CD14-positive monocyte (primary cell): Measurements from ENCODE around the gene CDAN1. TPM values are rescaled to one million over a fixed set of nuclear protein-coding genes. Genes with fewer than 3 reads are reported as not detected.
A peak's percentile ranks its signal among the peaks of the same experiment; 100 is the strongest.

Source experiments
- DNase-seq, 3 donors: peaks; one replicate each; pipeline ENCODE4 v3.0.0-alpha.2; 2011 to 2022
- H2AFZ ChIP-seq: 2 replicates; pipeline ENCODE4 v1.6.0; 2012; ENCODE audit warnings: mild to moderate bottlenecking, low read depth, low read length, inconsistent platforms; ENCODE audit not compliant: insufficient read depth, poor library complexity, severe bottlenecking
- H3K27ac ChIP-seq, 2 donors: 1 replicate in 1 of 2; 2 replicates in 1 of 2; pipeline ENCODE4 v1.5.1; 2012 to 2013; ENCODE audit warnings: low read length in 2 of 2, control low read depth in 1 of 2, inconsistent platforms in 1 of 2, low read depth in 1 of 2, mild to moderate bottlenecking in 1 of 2
- H3K27me3 ChIP-seq, 2 donors: one replicate each; pipeline versions ENCODE4 v1.6.0 to v1.6.1; 2011 to 2013; ENCODE audit warnings: low read length in 2 of 2; ENCODE audit not compliant: control insufficient read depth in 2 of 2, insufficient read depth in 2 of 2
- H3K36me3 ChIP-seq, 2 donors: replicated peaks in 1 of 2; 1 replicate in 1 of 2; 2 replicates in 1 of 2; pipeline versions ENCODE4 v1.5.1 to v1.6.1; 2012 to 2013; ENCODE audit warnings: low read length in 2 of 2, control low read depth in 1 of 2, inconsistent platforms in 1 of 2, mild to moderate bottlenecking in 1 of 2; ENCODE audit not compliant: insufficient read depth in 2 of 2, control insufficient read depth in 1 of 2
- H3K4me1 ChIP-seq, 2 donors: 1 replicate in 1 of 2; 2 replicates in 1 of 2; pipeline versions ENCODE4 v1.5.1 to v1.6.1; 2012 to 2013; ENCODE audit warnings: low read length in 2 of 2, control low read depth in 1 of 2, inconsistent platforms in 1 of 2, mild to moderate bottlenecking in 1 of 2, moderate library complexity in 1 of 2; ENCODE audit not compliant: insufficient read depth in 2 of 2, control insufficient read depth in 1 of 2
- H3K4me2 ChIP-seq: replicated peaks from 2 replicates; pipeline ENCODE3; 2012; ENCODE audit warnings: low read length, moderate library complexity, mild to moderate bottlenecking; ENCODE audit not compliant: poor library complexity, severe bottlenecking; ENCODE audit errors: extremely low read depth
- H3K4me3 ChIP-seq, 3 experiments: fragments of 200-600 bp in 1 of 3; sonication (generic) in 1 of 3; replicated peaks in 1 of 3; 1 replicate in 2 of 3; 2 replicates in 1 of 3; pipeline ENCODE4 v1.5.1; 2011 to 2013; ENCODE audit warnings: low read length in 3 of 3, mild to moderate bottlenecking in 3 of 3, control low read depth in 2 of 3, low read depth in 2 of 3, inconsistent platforms in 1 of 3, moderate library complexity in 1 of 3
- H3K79me2 ChIP-seq: 2 replicates; pipeline ENCODE4 v1.6.0; 2012; ENCODE audit warnings: mild to moderate bottlenecking, control low read depth, inconsistent platforms, low read length, moderate library complexity; ENCODE audit not compliant: insufficient read depth
- H3K9ac ChIP-seq: 2 replicates; pipeline ENCODE4 v1.6.0; 2017; ENCODE audit warnings: low read length, mild to moderate bottlenecking; ENCODE audit not compliant: insufficient read depth, poor library complexity, severe bottlenecking
- H3K9me3 ChIP-seq, 2 donors: replicated peaks in 1 of 2; 1 replicate in 1 of 2; 2 replicates in 1 of 2; pipeline versions ENCODE4 v1.5.1 to v1.6.1; 2012 to 2013; ENCODE audit warnings: low read length in 2 of 2, control low read depth in 1 of 2; ENCODE audit not compliant: control insufficient read depth in 1 of 2, insufficient read depth in 1 of 2
- H4K20me1 ChIP-seq: 2 replicates; pipeline ENCODE4 v1.6.0; 2012; ENCODE audit warnings: mild to moderate bottlenecking, low read length, control low read depth, moderate library complexity; ENCODE audit not compliant: insufficient read depth
- H3K27ac Mint-ChIP-seq, 7 donors: one replicate each; pipeline ENCODE4 v1.8.0; 2020; ENCODE audit warnings: mild to moderate bottlenecking in 7 of 7, mixed read lengths in 7 of 7, moderate library complexity in 6 of 7, inconsistent platforms in 2 of 7
- H3K27me3 Mint-ChIP-seq, 3 donors: one replicate each; pipeline ENCODE4 v1.8.0; 2021 to 2022; ENCODE audit warnings: low read depth in 3 of 3, mild to moderate bottlenecking in 3 of 3, mixed read lengths in 3 of 3, moderate library complexity in 3 of 3, inconsistent platforms in 1 of 3
- H3K36me3 Mint-ChIP-seq, 2 donors: one replicate each; pipeline ENCODE4 v1.8.0; 2020; ENCODE audit warnings: mixed read lengths in 2 of 2, inconsistent platforms in 1 of 2, mild to moderate bottlenecking in 1 of 2
- H3K4me1 Mint-ChIP-seq: one replicate; pipeline ENCODE4 v1.8.0; 2020; ENCODE audit warnings: mild to moderate bottlenecking, mixed read lengths
- H3K4me3 Mint-ChIP-seq, 2 donors: one replicate each; pipeline ENCODE4 v1.8.0; 2020; ENCODE audit warnings: mild to moderate bottlenecking in 2 of 2, mixed read lengths in 2 of 2, moderate library complexity in 1 of 2
- H3K9me3 Mint-ChIP-seq, 7 donors: one replicate each; pipeline ENCODE4 v1.8.0; 2020 to 2022; ENCODE audit warnings: mixed read lengths in 7 of 7, mild to moderate bottlenecking in 6 of 7, moderate library complexity in 6 of 7, inconsistent platforms in 2 of 7
- CTCF ChIP-seq: fragments of 200-600 bp; IDR thresholded peaks from one replicate; pipeline ENCODE4 v1.8.0; 2022; ENCODE audit warnings: antibody characterized with exemption, mild to moderate bottlenecking
- WGBS: methylation state at CpG from one replicate; pipeline ENCODE4 v1.1.5; 2013; ENCODE audit warnings: missing lambda C conversion rate; ENCODE audit not compliant: insufficient coverage; 5-methylcytosine and 5-hydroxymethylcytosine counted together
- intact Hi-C, 2 donors: fragments of 100-400 bp; cut with micrococcal nuclease; formaldehyde crosslinking; loops; one replicate each; pipeline versions ENCODE4 v1.15.0 to v1.15.1; 2023
- polyA plus RNA-seq, 3 donors: library from polyadenylated mRNA; depleted of rRNA in 1 of 3; unstranded in 2 of 3; stranded (reverse) in 1 of 3; fragments of 300-500 nt in 2 of 3; fragments of >200 nt in 1 of 3; fragmentation: Illumina TruSeq in 2 of 3; gene quantifications; 1 replicate in 2 of 3; 2 replicates in 1 of 3; pipeline ENCODE4 v1.2.3, GENCODE V29; 2012 to 2021

Gene CDAN1
- polyA plus RNA-seq, 3 donors: 1.1 to 6.3 (median 2.2) TPM

- no peaks in the 10 kb centered on the region for H3K4me1 Mint-ChIP-seq
These were observed 6.8 kb downstream of the CDAN1 start for GRCh38 chr15:42730135-42730534.

GRCh38 chr15:42729409-42729808 lies 7.5 kb downstream of the CDAN1 start:
- no peaks in the 10 kb centered on the region for H4K20me1 ChIP-seq
- DNase-seq: no peak
- H3K9ac ChIP-seq: no peak overlapping the region
- H3K27ac ChIP-seq: no peak overlapping the region
- Mint-ChIP-seq H3K36me3 (peaks cover 88 to 100% of the 10 kb centered on the region in 2 donors), H3K27ac (peak overlapping the region in 2 of 7 donors; percentile 26 to 72), H3K27me3 (peaks cover 0 to 1% (median 0%) of the 10 kb centered on the region in 3 donors), H3K4me3 (no peak overlapping the region), H3K4me1 (no peaks in the 10 kb centered on the region), H3K9me3 (no peaks in the 10 kb centered on the region)
- no peak overlapping the region for H3K4me3 ChIP-seq
- H3K36me3 ChIP-seq: peaks cover 93 to 98% of the 10 kb centered on the region in 2 donors
- no peaks in the 10 kb centered on the region for H3K9me3 ChIP-seq
- WGBS: 88% methylated on average over 6 of the region's 7 CpGs
- intact Hi-C loops: no loop called here
- no peak overlapping the region for H2AFZ ChIP-seq
- H3K4me2 ChIP-seq: no peak overlapping the region
- no peak for TF ChIP-seq CTCF
- H3K27me3 ChIP-seq: no peaks in the 10 kb centered on the region
- H3K79me2 ChIP-seq: no peaks in the 10 kb centered on the region
- no peaks in the 10 kb centered on the region for H3K4me1 ChIP-seq

More at GRCh38 chr15:42730135-42730534, 6.8 kb downstream of the CDAN1 start:
- no peak for DNase-seq
- H3K4me3 Mint-ChIP-seq: no peak overlapping the region
- Histone ChIP-seq H3K9ac (no peak overlapping the region), H4K20me1 (no peaks in the 10 kb centered on the region), H3K9me3 (no peaks in the 10 kb centered on the region), H3K4me3 (no peak overlapping the region), H3K4me2 (no peak overlapping the region), H3K4me1 (no peaks in the 10 kb centered on the region), H3K79me2 (no peaks in the 10 kb centered on the region), H3K27ac (no peak overlapping the region), H3K36me3 (peaks cover 91 to 96% of the 10 kb centered on the region in 2 donors), H2AFZ (no peak overlapping the region), H3K27me3 (no peaks in the 10 kb centered on the region)
- intact Hi-C loops: loop anchor here in 1 of 2 donors (10.0 kb wide), 1 partner anchor 195 kb away; the partner anchor contains the start of gene TTBK2
- H3K36me3 Mint-ChIP-seq: peaks cover 84 to 98% of the 10 kb centered on the region in 2 donors
- H3K27me3 Mint-ChIP-seq: peaks cover 0 to 1% (median 0%) of the 10 kb centered on the region in 3 donors
- peak overlapping the region in 1 of 7 donors; percentile 19 for H3K27ac Mint-ChIP-seq
- H3K9me3 Mint-ChIP-seq: no peaks in the 10 kb centered on the region
- 68% methylated on average over 7 of the region's 8 CpGs for WGBS
- no peak for TF ChIP-seq CTCF
